ENCODE measurements around the gene PATJ. TPM values are rescaled to one million over a fixed set of nuclear protein-coding genes. Genes with fewer than 3 reads are reported as not detected.

The PATJ gene
- total RNA-seq, 2 experiments from 2014 or later, result 6.8 to 13.7 TPM

GRCh38 chr1:62029704-62030103, 287.4 kb downstream of the PATJ start:
- Mint-ChIP-seq H3K4me3 (no peak overlapping the region), H3K9me3 (ENCODE audit: low read depth) (no peaks in the 10 kb centered on the region), H3K27ac (no peak overlapping the region), H3K27me3 (no peaks in the 10 kb centered on the region), H3K36me3 (no peaks in the 10 kb centered on the region), H3K4me1 (no peaks in the 10 kb centered on the region)
- CTCF ChIA-PET, result no interaction called here
- DNase-seq, result no peak
- ATAC-seq, result no peak

GRCh38 chr1:62034790-62035189, 292.5 kb downstream of the PATJ start:
- no peak for ATAC-seq
- no peaks in the 10 kb centered on the region for H3K9me3 Mint-ChIP-seq (ENCODE audit: low read depth)
- no peaks in the 10 kb centered on the region for H3K4me1 Mint-ChIP-seq
- CTCF ChIA-PET, result interaction anchor here (0.6 kb wide), 1 partner anchor 13 kb away, joined by 3 read pairs; no protein-coding TSS in a partner anchor
- no peaks in the 10 kb centered on the region for H3K36me3 Mint-ChIP-seq
- no peaks in the 10 kb centered on the region for H3K27me3 Mint-ChIP-seq
- no peak overlapping the region for H3K4me3 Mint-ChIP-seq
- H3K27ac Mint-ChIP-seq, result no peak overlapping the region
- no peak for DNase-seq

GRCh38 chr1:62037274-62037673, 295.0 kb downstream of the PATJ start:
- CTCF ChIA-PET, result no interaction called here
- H3K27ac Mint-ChIP-seq, result no peak overlapping the region
- no peaks in the 10 kb centered on the region for H3K27me3 Mint-ChIP-seq
- H3K9me3 Mint-ChIP-seq (ENCODE audit: low read depth), result no peaks in the 10 kb centered on the region
- H3K36me3 Mint-ChIP-seq, result no peaks in the 10 kb centered on the region
- DNase-seq (no peak), ATAC-seq (no peak)
- no peak overlapping the region for H3K4me3 Mint-ChIP-seq
- H3K4me1 Mint-ChIP-seq, result no peaks in the 10 kb centered on the region

GRCh38 chr1:62038594-62039284, 296.5 kb downstream of the PATJ start:
- no peaks in the 10 kb centered on the region for H3K27me3 Mint-ChIP-seq
- no peak overlapping the region for H3K4me3 Mint-ChIP-seq

GRCh38 chr1:62040450-62040849, 298.2 kb downstream of the PATJ start:
- Mint-ChIP-seq H3K9me3 (ENCODE audit: low read depth) (no peaks in the 10 kb centered on the region), H3K27ac (no peak overlapping the region), H3K4me3 (no peak overlapping the region), H3K36me3 (peaks cover 2% of the 10 kb centered on the region), H3K4me1 (no peaks in the 10 kb centered on the region), H3K27me3 (no peaks in the 10 kb centered on the region)
- no peak for ATAC-seq
- CTCF ChIA-PET, result interaction anchor here (2.2 kb wide), 1 partner anchor 11 kb away, joined by 4 read pairs; no protein-coding TSS in a partner anchor
- DNase-seq, result no peak

More at GRCh38 chr1:62038594-62039284, 296.5 kb downstream of the PATJ start:
- Mint-ChIP-seq H3K4me1 (no peaks in the 10 kb centered on the region), H3K9me3 (ENCODE audit: low read depth) (no peaks in the 10 kb centered on the region), H3K27ac (no peak overlapping the region), H3K36me3 (no peaks in the 10 kb centered on the region)
- ATAC-seq (no peak), DNase-seq (no peak)
- CTCF ChIA-PET, result interaction anchor here (0.6 kb wide), 1 partner anchor 135 kb away, joined by 4 read pairs; no protein-coding TSS in a partner anchor

GRCh38 chr1:62040973-62041372, 298.7 kb downstream of the PATJ start:
- H3K4me1 Mint-ChIP-seq, result no peaks in the 10 kb centered on the region
- no peaks in the 10 kb centered on the region for H3K9me3 Mint-ChIP-seq (ENCODE audit: low read depth)
- H3K4me3 Mint-ChIP-seq, result no peak overlapping the region
- peaks cover 2% of the 10 kb centered on the region for H3K36me3 Mint-ChIP-seq
- CTCF ChIA-PET, result interaction anchor here (2.2 kb wide), 1 partner anchor 10 kb away, joined by 4 read pairs; no protein-coding TSS in a partner anchor
- no peaks in the 10 kb centered on the region for H3K27me3 Mint-ChIP-seq
- ATAC-seq (no peak), DNase-seq (no peak)
- H3K27ac Mint-ChIP-seq, result no peak overlapping the region

GRCh38 chr1:62043154-62043553, 300.9 kb downstream of the PATJ start:
- H3K27me3 Mint-ChIP-seq, result no peaks in the 10 kb centered on the region
- H3K9me3 Mint-ChIP-seq (ENCODE audit: low read depth), result no peaks in the 10 kb centered on the region
- H3K4me1 Mint-ChIP-seq, result no peaks in the 10 kb centered on the region
- no peak overlapping the region for H3K4me3 Mint-ChIP-seq
- DNase-seq (no peak), ATAC-seq (no peak)
- H3K27ac Mint-ChIP-seq, result no peak overlapping the region
- CTCF ChIA-PET, result no interaction called here
- H3K36me3 Mint-ChIP-seq, result peaks cover 2% of the 10 kb centered on the region

- Mint-ChIP-seq H3K4me1 (no peaks in the 10 kb centered on the region), H3K4me3 (no peak overlapping the region), H3K36me3 (peaks cover 2% of the 10 kb centered on the region), H3K27ac (no peak overlapping the region), H3K9me3 (ENCODE audit: low read depth) (no peaks in the 10 kb centered on the region), H3K27me3 (no peaks in the 10 kb centered on the region)
- CTCF ChIA-PET, result no interaction called here
- no peak for ATAC-seq
- DNase-seq, result no peak
Observed at GRCh38 chr1:62045574-62045973, 303.3 kb downstream of the PATJ start.

- Mint-ChIP-seq H3K4me1 (no peaks in the 10 kb centered on the region), H3K36me3 (peaks cover 2% of the 10 kb centered on the region), H3K9me3 (ENCODE audit: low read depth) (no peaks in the 10 kb centered on the region), H3K27me3 (no peaks in the 10 kb centered on the region), H3K4me3 (no peak overlapping the region), H3K27ac (no peak overlapping the region)
- DNase-seq (no peak), ATAC-seq (no peak)
- CTCF ChIA-PET, result no interaction called here
Observed at GRCh38 chr1:62046927-62047326, 304.6 kb downstream of the PATJ start.

GRCh38 chr1:62050165-62050564, 307.9 kb downstream of the PATJ start:
- Mint-ChIP-seq H3K27ac (no peak overlapping the region), H3K9me3 (ENCODE audit: low read depth) (no peaks in the 10 kb centered on the region), H3K27me3 (no peaks in the 10 kb centered on the region), H3K4me1 (no peaks in the 10 kb centered on the region), H3K4me3 (no peak overlapping the region), H3K36me3 (no peaks in the 10 kb centered on the region)
- CTCF ChIA-PET, result no interaction called here
- ATAC-seq (no peak), DNase-seq (no peak)

- DNase-seq (no peak), ATAC-seq (no peak)
- H3K4me3 Mint-ChIP-seq, result no peak overlapping the region
- CTCF ChIA-PET, result no interaction called here
- no peak overlapping the region for H3K27ac Mint-ChIP-seq
- H3K9me3 Mint-ChIP-seq (ENCODE audit: low read depth), result no peaks in the 10 kb centered on the region
- H3K27me3 Mint-ChIP-seq, result no peaks in the 10 kb centered on the region
- H3K4me1 Mint-ChIP-seq, result no peaks in the 10 kb centered on the region
- H3K36me3 Mint-ChIP-seq, result no peaks in the 10 kb centered on the region
Observed at GRCh38 chr1:62052946-62053345, 310.7 kb downstream of the PATJ start.

- H3K9me3 Mint-ChIP-seq (ENCODE audit: low read depth), result no peaks in the 10 kb centered on the region
- ATAC-seq (no peak), DNase-seq (no peak)
- no peak overlapping the region for H3K27ac Mint-ChIP-seq
- no peaks in the 10 kb centered on the region for H3K27me3 Mint-ChIP-seq
- no peaks in the 10 kb centered on the region for H3K36me3 Mint-ChIP-seq
- H3K4me3 Mint-ChIP-seq, result no peak overlapping the region
- no peaks in the 10 kb centered on the region for H3K4me1 Mint-ChIP-seq
- CTCF ChIA-PET, result no interaction called here
Observed at GRCh38 chr1:62054188-62054587, 311.9 kb downstream of the PATJ start.

- Mint-ChIP-seq H3K4me1 (no peaks in the 10 kb centered on the region), H3K36me3 (no peaks in the 10 kb centered on the region), H3K27me3 (no peaks in the 10 kb centered on the region), H3K9me3 (ENCODE audit: low read depth) (no peaks in the 10 kb centered on the region), H3K4me3 (no peak overlapping the region), H3K27ac (no peak overlapping the region)
- DNase-seq (no peak), ATAC-seq (no peak)
- CTCF ChIA-PET, result no interaction called here
Observed at GRCh38 chr1:62057230-62057629, 314.9 kb downstream of the PATJ start.

- no peaks in the 10 kb centered on the region for H3K4me1 Mint-ChIP-seq
- DNase-seq (no peak), ATAC-seq (no peak)
- H3K27ac Mint-ChIP-seq, result no peak overlapping the region
- no peaks in the 10 kb centered on the region for H3K27me3 Mint-ChIP-seq
- no peaks in the 10 kb centered on the region for H3K9me3 Mint-ChIP-seq (ENCODE audit: low read depth)
- CTCF ChIA-PET, result no interaction called here
- H3K36me3 Mint-ChIP-seq, result no peaks in the 10 kb centered on the region
- no peak overlapping the region for H3K4me3 Mint-ChIP-seq
Observed at GRCh38 chr1:62057641-62058290, 315.5 kb downstream of the PATJ start.

All from activated CD8-positive, alpha-beta memory T cell treated with anti-CD3 and anti-CD28 coated beads, Interleukin-2, amount 10 ng/mL, durations not matched to agents 7 days and 5 days (primary cell).